Activated CD4-positive, alpha-beta T cell treated with anti-CD3 and anti-CD28 coated beads, Interleukin-2, amount 50 U/mL, for 48 hours (primary cell): ENCODE results near the gene ZBTB7C.

ENCODE experiments used
- DNase-seq, 2 experiments: peaks; one replicate each; pipeline ENCODE4 v3.0.0-alpha.2; 2020

The ZBTB7C gene

GRCh38 chr18:48106498-48106897, 302.7 kb downstream of the ZBTB7C start:
- DNase-seq: no peak

DNA sequence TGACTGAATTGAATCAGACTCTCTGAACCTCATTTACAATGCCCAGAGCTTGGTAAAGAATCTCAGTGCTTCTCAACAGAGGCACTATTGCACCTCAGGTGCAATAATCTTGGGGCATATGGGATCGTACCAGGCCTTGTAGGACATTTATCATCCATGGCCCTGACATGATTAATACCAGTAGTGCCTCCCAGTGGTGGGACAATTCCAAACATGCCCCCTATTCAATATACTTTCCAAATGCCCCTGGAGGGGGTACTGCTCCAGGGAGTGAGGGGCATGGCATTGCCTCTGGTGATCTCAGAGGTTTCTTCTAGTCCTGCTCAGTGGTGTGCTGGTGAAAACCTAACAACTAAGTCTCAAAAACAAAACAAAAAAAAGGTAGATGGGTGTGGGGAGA, 303.9 kb downstream of the ZBTB7C start:
- DNase-seq: no peak

GRCh38 chr18:48104705-48105104, 304.5 kb downstream of the ZBTB7C start:
- DNase-seq: no peak

DNA sequence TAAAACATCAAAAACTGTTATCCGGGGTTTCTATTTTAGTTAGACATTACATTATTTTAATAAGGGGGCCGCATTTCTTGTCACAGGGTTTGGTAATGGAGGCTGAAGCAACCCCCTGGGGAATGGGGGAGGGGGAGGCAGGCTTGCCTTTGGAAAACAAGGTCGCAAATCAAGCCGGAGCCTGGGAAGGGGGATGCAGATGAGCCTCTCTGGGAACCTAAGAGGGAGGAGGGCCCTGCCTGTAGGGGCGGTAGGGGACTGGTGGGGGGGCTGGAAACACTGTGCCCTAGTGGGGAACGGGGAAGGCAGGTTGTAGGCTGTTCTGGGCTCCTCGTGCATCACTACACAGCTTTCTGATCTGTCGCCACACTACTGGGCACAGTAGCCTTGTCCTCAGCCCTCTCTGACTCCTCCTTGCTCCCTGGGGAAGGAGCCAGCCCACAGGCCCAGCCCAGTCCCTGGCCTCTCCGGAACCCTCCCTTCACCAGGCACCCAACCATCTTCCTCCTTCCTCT, 308.5 kb downstream of the ZBTB7C start:
- DNase-seq: no peak

GRCh38 chr18:48100165-48100575, 309.0 kb downstream of the ZBTB7C start:
- no peak for DNase-seq

GRCh38 chr18:48099481-48100164, 309.6 kb downstream of the ZBTB7C start:
- no peak for DNase-seq

- DNase-seq: no peak
Observed at GRCh38 chr18:48098538-48098937, 310.6 kb downstream of the ZBTB7C start.

DNA sequence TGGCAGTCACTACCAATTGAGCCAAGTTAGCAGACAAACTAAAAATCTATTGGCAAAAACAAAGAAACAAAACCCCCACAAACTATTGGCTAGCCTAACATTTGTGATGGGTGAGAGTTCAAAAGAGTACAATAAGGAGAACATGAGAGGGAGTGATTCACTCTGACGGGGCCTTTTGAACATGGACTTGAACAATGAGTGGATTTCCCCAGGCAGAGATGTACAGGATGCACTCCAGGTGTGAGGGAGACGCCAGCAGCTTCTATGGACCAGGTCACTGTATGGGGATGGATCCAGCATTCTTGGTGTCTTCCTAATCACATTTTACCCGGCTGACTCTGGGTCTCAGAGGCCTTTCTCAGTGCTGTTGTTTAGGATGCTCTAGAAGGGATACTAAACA, 311.2 kb downstream of the ZBTB7C start:
- DNase-seq: no peak

DNA sequence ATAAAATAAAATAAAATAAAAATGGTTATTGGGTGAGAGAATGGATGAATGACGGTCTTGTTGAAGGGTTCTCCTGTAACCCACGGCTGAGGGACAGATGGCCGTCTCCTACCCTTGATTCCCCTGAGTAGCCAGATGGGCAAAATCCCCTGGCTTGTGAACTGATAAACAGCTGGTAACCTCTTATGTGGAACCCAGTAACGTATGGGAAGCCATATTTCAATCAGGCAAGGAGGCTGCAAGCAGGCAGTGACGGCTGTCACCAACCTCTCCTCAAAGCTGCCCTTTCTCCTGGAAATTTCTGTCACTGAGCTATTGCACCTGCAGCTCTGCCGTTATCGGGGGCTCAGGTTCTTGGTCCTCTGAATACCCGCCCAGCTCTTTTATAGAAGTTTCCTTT, 313.5 kb downstream of the ZBTB7C start:
- DNase-seq: no peak

DNA sequence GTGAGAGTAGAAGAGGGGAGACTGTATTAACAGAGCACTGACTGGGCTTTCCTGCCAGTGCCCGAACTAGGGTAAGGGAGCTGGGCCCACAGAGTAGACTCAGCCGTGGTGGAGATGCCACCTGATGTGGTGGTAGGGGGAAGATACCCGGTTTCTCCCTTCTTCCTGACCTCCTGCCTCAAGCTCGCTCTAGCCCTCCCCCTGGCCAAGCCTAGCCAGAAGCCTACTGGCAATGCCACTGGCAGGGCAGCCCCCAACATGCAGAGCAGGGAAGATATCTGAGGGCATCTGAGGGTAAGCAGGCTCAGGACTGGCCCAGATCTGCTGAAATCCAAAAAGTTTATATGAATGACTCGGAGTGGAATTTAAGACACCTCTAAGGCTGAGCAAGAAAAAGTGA, 316.1 kb downstream of the ZBTB7C start:
- no peak for DNase-seq

- DNase-seq: no peak
Observed at GRCh38 chr18:48091869-48092497, 317.2 kb downstream of the ZBTB7C start.

GRCh38 chr18:48090702-48091101, 318.5 kb downstream of the ZBTB7C start:
- DNase-seq: no peak

GRCh38 chr18:48090021-48090420, 319.2 kb downstream of the ZBTB7C start:
- no peak for DNase-seq

GRCh38 chr18:48085781-48086487, 323.2 kb downstream of the ZBTB7C start:
- DNase-seq: no peak

- no peak for DNase-seq
Observed at GRCh38 chr18:48084858-48085257, 324.3 kb downstream of the ZBTB7C start.

DNA sequence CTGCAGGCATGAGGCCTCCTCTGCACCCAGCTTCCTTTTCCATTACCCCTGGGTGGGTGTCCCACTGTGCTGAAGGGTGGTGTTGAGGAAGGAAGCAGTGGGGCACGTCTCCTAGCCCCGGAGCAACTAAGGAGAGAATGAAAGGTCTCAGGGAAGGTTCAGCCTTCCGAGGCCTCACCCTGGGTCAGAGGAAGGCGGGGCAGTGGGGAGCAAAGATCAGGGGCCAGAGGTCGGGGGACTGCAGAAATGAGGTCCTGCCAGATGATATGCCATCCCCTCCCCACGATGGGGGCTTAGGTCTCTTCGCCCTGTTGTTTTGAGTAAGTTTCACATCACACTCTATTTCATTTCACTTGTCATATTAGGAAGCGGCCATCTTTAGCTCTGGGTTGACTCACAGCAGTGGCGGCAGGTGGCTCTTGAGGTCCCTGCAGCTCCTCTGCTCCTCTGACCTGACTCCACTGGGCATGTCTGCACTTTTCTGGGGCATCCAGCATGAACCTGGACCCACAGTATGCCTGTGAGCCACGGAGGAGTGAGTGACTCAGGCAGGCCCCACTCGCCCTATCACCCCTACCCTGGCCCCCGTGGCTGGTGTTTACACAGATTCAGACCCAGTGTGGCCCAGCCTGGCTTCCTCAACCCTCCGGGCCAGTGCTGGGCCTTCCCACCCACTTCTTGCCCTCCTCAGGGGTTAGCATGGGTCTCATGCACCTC, 325.0 kb downstream of the ZBTB7C start:
- no peak for DNase-seq

- DNase-seq: no peak
Observed at GRCh38 chr18:48080546-48080945, 328.6 kb downstream of the ZBTB7C start.

- DNase-seq: no peak
Observed at GRCh38 chr18:48079885-48080284, 329.3 kb downstream of the ZBTB7C start.

GRCh38 chr18:48078448-48078847, 330.7 kb downstream of the ZBTB7C start:
- DNase-seq: no peak

- DNase-seq: no peak
Observed at GRCh38 chr18:48077291-48077690, 331.9 kb downstream of the ZBTB7C start.

DNA sequence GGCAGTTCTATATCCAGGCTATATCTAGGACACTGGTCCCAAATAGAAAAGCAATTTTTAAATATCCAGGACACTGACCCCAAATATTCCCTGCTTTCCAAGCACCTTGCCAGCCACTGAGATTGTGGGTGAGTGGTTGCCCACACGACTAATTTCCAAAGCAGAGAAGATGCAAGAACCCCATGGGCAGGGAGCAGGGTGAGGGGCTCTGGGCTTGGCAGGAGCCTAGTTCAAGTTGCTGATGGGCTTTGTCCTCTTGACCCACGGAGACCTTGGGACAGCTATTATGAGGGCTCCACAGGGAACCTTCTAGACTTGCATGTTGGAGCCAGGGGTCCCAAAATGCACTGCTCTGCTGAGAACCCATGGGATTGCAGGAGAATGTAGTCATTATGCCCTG, 332.7 kb downstream of the ZBTB7C start:
- no peak for DNase-seq

DNA sequence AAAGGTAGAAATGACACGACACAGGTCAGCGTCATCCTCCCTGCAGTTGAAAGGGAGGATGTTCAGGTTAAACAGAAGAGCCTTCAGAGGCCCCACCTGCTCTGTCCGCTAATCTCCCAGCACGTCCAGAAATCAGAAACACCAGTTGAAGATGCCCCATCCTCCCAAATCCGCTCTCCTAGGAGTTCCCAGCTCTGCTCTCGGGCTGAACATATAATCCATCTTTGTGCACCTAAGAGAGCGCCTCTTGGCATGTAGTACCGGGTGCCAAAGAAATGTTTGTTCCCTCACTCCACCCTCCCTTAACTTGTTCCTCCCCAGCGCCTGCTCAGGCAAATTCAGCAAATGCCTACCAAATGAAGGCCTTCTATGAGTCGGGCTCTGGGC, 333.5 kb downstream of the ZBTB7C start:
- no peak for DNase-seq

DNA sequence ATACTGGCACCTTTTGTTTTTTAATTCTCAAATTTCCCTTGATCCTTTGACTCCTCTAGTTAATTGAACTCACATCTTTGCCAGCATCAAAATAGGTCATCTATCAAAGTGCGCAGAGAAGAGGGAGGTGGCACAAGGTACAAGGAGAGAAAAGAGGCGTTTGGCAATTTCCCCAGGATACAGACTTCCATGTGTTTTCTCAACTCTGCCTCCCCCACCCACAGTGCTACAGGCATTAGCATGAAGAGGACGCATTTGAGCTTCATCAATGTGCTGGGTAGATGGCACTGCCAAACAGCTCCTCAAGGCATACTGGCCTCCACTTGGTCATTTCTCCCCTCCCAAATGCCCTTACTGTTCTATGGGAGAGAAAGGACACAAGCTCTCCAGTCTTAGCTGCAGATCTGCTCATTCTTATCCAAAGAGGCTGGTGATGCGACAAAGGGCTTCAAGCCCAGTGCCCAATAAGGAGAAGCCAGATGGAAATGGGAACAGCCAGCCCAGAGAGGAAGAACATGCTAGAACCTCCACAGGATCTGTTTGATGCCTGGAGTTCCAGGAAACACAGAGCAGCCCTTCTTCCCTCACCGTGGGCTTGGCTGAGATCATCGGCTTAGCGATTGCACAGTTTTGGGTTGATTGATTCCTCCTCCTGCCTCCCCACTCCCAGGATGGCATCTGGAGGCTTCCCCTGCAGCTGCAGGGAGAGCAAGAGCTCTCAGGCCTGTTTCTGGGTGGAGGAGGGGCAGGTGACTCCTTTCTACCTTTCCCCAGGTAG, 334.1 kb downstream of the ZBTB7C start:
- no peak for DNase-seq
